Gastroesophageal sphincter (tissue), 3 donors: ENCODE data around the gene HSCB.

Source experiments
- CTCF ChIP-seq, 4 experiments: fragments of 200-600 bp in 2 of 4; fragments of 450-650 bp in 2 of 4; sonication (generic) in 1 of 4; IDR thresholded peaks; one replicate each; pipeline ENCODE4 v1.5.1; 2017 to 2019; ENCODE audit warnings: antibody characterized with exemption in 4 of 4, mild to moderate bottlenecking in 2 of 4, moderate library complexity in 2 of 4
- EP300 ChIP-seq: sonication (generic); formaldehyde crosslinking; IDR thresholded peaks from one replicate; pipeline ENCODE4 v1.6.1; 2017; ENCODE audit warnings: antibody characterized with exemption, mild to moderate bottlenecking
- POLR2A ChIP-seq, 2 donors: fragments of 450-650 bp; IDR thresholded peaks; one replicate each; pipeline ENCODE4 v1.6.1; 2017; ENCODE audit warnings: antibody characterized with exemption in 2 of 2, mild to moderate bottlenecking in 2 of 2, moderate library complexity in 1 of 2
- POLR2AphosphoS5 ChIP-seq: sonication (generic); formaldehyde crosslinking; IDR thresholded peaks from one replicate; pipeline ENCODE4 v1.6.1; 2017; ENCODE audit warnings: antibody characterized with exemption

- TF ChIP-seq POLR2AphosphoS5 (no peak), POLR2A (IDR thresholded peaks at IDR 0.05) (no peak), CTCF (IDR thresholded peaks at IDR 0.05) (no peak), EP300 (no peak)
Measured at GRCh38 chr22:28728621-28729313, 13.1 kb upstream of the HSCB start.
